M059J (cell line): Measurements from ENCODE around the gene KRABD2.
"Not testable (repeated sequence)": the region's sequence is repeated elsewhere in the genome, so short reads cannot be mapped to it uniquely, and the experiment has no call there.

ENCODE experiments used
- DNase-seq: peaks from one replicate; pipeline ENCODE4 v3.0.0-alpha.2; 2012; ENCODE audit warnings: low read depth

Gene KRABD2

GRCh38 chr17:8392674-8393469 lies 16.4 kb upstream of the KRABD2 start:
- DNase-seq = no peak

GRCh38 chr17:8392274-8392673 lies 15.8 kb upstream of the KRABD2 start:
- DNase-seq = no peak

GRCh38 chr17:8391711-8392110 lies 15.2 kb upstream of the KRABD2 start:
- DNase-seq = peak; percentile 72

GRCh38 chr17:8387914-8388651 lies 11.6 kb upstream of the KRABD2 start:
- no peak for DNase-seq

- no peak for DNase-seq
Observed at GRCh38 chr17:8386841-8387240, 10.3 kb upstream of the KRABD2 start.

- DNase-seq = peak; percentile 94
Observed at GRCh38 chr17:8384801-8385378, 8.4 kb upstream of the KRABD2 start.

GRCh38 chr17:8383143-8383822 lies 6.8 kb upstream of the KRABD2 start, which contains the start of gene RPL26:
RPL26 (minus strand) TSS chr17:8383193; CDS start chr17:8382310, 883 bp downstream.
- peak; percentile 98 for DNase-seq

- no peak for DNase-seq
Observed at GRCh38 chr17:8382880-8383142, 6.3 kb upstream of the KRABD2 start.

GRCh38 chr17:8382052-8382879 lies 5.8 kb upstream of the KRABD2 start:
- peak; percentile 12 for DNase-seq

GRCh38 chr17:8380049-8380448 lies 3.5 kb upstream of the KRABD2 start:
- no peak for DNase-seq

- not testable (repeated sequence) for DNase-seq
Observed at GRCh38 chr17:8378117-8378516, 1.6 kb upstream of the KRABD2 start.

GRCh38 chr17:8377422-8377821 lies 918 bp upstream of the KRABD2 start:
- no peak for DNase-seq

- no peak for DNase-seq
Observed at GRCh38 chr17:8375738-8376259, 705 bp downstream of the KRABD2 start.

- not testable (repeated sequence) for DNase-seq
Observed at GRCh38 chr17:8373856-8374255, 2.6 kb downstream of the KRABD2 start.

- DNase-seq = no peak
Observed at GRCh38 chr17:8372422-8372821, 4.1 kb downstream of the KRABD2 start.

- no peak for DNase-seq
Observed at GRCh38 chr17:8371786-8372185, 4.7 kb downstream of the KRABD2 start.

GRCh38 chr17:8369944-8370343 lies 6.6 kb downstream of the KRABD2 start:
- DNase-seq = no peak

- no peak for DNase-seq
Observed at GRCh38 chr17:8368193-8368592, 8.3 kb downstream of the KRABD2 start.

GRCh38 chr17:8366231-8366630 lies 10.3 kb downstream of the KRABD2 start:
- DNase-seq = peak; percentile 38

- peak; percentile 77 for DNase-seq
Observed at GRCh38 chr17:8365143-8365542, 11.4 kb downstream of the KRABD2 start.

GRCh38 chr17:8362651-8363332 lies 13.7 kb downstream of the KRABD2 start:
- peak; percentile 60 for DNase-seq
